Neural progenitor cell (in vitro differentiated cells): ENCODE measurements around the gene RALGAPB.

ENCODE experiments used
- CTCF ChIP-seq: fragments of 200-600 bp; sonication (generic); IDR thresholded peaks from 2 replicates; pipeline ENCODE4 v1.5.1; 2017; ENCODE audit warnings: antibody characterized with exemption, mild to moderate bottlenecking
- EZH2 ChIP-seq: fragments of 200-600 bp; sonication (generic); IDR thresholded peaks from 2 replicates; pipeline ENCODE4 v1.6.1; 2017; ENCODE audit warnings: antibody characterized with exemption, mild to moderate bottlenecking, moderate library complexity
- EZH2phosphoT487 ChIP-seq: fragments of 200-600 bp; sonication (generic); IDR thresholded peaks from 2 replicates; pipeline ENCODE4 v1.6.1; 2017; ENCODE audit warnings: antibody characterized with exemption

GRCh38 chr20:38452880-38453624 is 19.6 kb upstream of the RALGAPB start:
- no peak for TF ChIP-seq CTCF
- TF ChIP-seq EZH2phosphoT487, result no peak
- no peak for TF ChIP-seq EZH2
